ENCODE data around the gene CEACAM19.

DNA sequence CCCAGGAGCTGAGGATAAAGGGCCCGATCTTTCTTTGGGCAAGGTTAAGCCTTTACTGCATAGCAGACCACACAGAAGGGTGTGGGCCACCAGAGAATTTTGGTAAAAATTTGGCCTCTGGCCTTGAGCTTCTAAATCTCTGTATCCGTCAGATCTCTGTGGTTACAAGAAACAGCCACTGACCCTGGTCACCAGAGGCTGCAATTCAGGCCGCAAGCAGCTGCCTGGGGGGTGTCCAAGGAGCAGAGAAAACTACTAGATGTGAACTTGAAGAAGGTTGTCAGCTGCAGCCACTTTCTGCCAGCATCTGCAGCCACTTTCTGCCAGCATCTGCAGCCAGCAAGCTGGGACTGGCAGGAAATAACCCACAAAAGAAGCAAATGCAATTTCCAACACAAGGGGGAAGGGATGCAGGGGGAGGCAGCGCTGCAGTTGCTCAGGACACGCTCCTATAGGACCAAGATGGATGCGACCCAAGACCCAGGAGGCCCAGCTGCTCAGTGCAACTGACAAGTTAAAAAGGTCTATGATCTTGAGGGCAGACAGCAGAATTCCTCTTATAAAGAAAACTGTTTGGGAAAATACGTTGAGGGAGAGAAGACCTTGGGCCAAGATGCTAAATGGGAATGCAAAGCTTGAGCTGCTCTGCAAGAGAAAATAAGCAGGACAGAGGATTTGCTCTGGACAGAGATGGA, 8.4 kb upstream of the CEACAM19 start:
- TF ChIP-seq, protein P1, sequence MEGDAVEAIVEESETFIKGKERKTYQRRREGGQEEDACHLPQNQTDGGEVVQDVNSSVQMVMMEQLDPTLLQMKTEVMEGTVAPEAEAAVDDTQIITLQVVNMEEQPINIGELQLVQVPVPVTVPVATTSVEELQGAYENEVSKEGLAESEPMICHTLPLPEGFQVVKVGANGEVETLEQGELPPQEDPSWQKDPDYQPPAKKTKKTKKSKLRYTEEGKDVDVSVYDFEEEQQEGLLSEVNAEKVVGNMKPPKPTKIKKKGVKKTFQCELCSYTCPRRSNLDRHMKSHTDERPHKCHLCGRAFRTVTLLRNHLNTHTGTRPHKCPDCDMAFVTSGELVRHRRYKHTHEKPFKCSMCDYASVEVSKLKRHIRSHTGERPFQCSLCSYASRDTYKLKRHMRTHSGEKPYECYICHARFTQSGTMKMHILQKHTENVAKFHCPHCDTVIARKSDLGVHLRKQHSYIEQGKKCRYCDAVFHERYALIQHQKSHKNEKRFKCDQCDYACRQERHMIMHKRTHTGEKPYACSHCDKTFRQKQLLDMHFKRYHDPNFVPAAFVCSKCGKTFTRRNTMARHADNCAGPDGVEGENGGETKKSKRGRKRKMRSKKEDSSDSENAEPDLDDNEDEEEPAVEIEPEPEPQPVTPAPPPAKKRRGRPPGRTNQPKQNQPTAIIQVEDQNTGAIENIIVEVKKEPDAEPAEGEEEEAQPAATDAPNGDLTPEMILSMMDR (conservative IDR thresholded peaks at IDR 0.05): no peak
- TF ChIP-seq EZH2 (IDR thresholded peaks at IDR 0.05; ENCODE audit: low read depth): no peak
